ENCODE results near the gene RAB11FIP4. TPM values are rescaled to one million over a fixed set of nuclear protein-coding genes. Genes with fewer than 3 reads are reported as not detected.

The RAB11FIP4 gene
- polyA plus RNA-seq, 1 of the 3 experiments (the other 2 are of a cell fraction): 9.4 TPM

- TF ChIP-seq MXI1 (IDR thresholded peaks at IDR 0.05; ENCODE audit: low read depth, low read length): no peak
- no peak for TF ChIP-seq JUND (IDR thresholded peaks at IDR 0.05)
These were observed 146.7 kb downstream of the RAB11FIP4 start (continued) for GRCh38 chr17:31538080-31538762.

- Histone ChIP-seq H3K9ac (no peak overlapping the region), H3K4me2 (no peak overlapping the region), H3K27ac (ENCODE audit: low read depth in 2 of 2, low read length in 1 of 2) (no peak overlapping the region), H3K27me3 (ENCODE audit: insufficient read depth) (no peaks in the 10 kb centered on the region), H3K4me3 (ENCODE audit: low read depth in 2 of 2, low read length in 1 of 2) (no peak overlapping the region), H3K79me2 (ENCODE audit: insufficient read depth) (no peaks in the 10 kb centered on the region), H4K20me1 (ENCODE audit: insufficient read depth) (no peaks in the 10 kb centered on the region), H3K9me3 (no peaks in the 10 kb centered on the region), H3K9me2 (no peaks in the 10 kb centered on the region), H3F3A (replicated peaks; ENCODE audit: insufficient read depth) (no peaks in the 10 kb centered on the region), H3K36me3 (replicated peaks in 1 of 2; ENCODE audit: control insufficient read depth in 1 of 2, insufficient read depth in 2 of 2, low read length in 1 of 2) (no peaks in the 10 kb centered on the region), H2AFZ (ENCODE audit: low read depth) (no peak overlapping the region), H3K4me1 (ENCODE audit: control insufficient read depth in 1 of 2, insufficient read depth in 2 of 2, low read depth in 1 of 2, low read length in 1 of 2) (peaks cover 0 to 22% of the 10 kb centered on the region in 2 experiments; a peak in 1 of 4 replicates)
- WGBS (ENCODE audit: low lambda C conversion rate): 90% methylated on average over 9 of the region's 9 CpGs
- POLR2A ChIA-PET: interaction anchor here (1.1 kb wide), 1 partner anchor 9 kb away, joined by 3 read pairs; no protein-coding TSS in a partner anchor
- CTCF ChIA-PET: interaction anchor here (0.6 to 2.1 kb wide), 9 partner anchors 10 to 303 kb away, joined by 3 to 9 read pairs (median 4); no protein-coding TSS in a partner anchor
- TF ChIP-seq USF2 (IDR thresholded peaks at IDR 0.05; ENCODE audit: borderline replicate concordance, low read depth, low read length) (no peak), PBX3 (IDR thresholded peaks at IDR 0.05) (no peak), CTCF (IDR thresholded peaks at IDR 0.05) (no peak), RCOR1 (IDR thresholded peaks at IDR 0.05; ENCODE audit: low read length) (no peak), ELF1 (IDR thresholded peaks at IDR 0.05) (no peak), JUND (IDR thresholded peaks at IDR 0.05) (no peak), EZH2phosphoT487 (IDR thresholded peaks at IDR 0.05; ENCODE audit: borderline replicate concordance, low read depth) (no peak)
- DNase-seq: no peak
These were observed 149.3 kb downstream of the RAB11FIP4 start for GRCh38 chr17:31540602-31541307.

GRCh38 chr17:31541559-31541958 is 150.1 kb downstream of the RAB11FIP4 start:
- no peak overlapping the region for H3K27ac ChIP-seq (ENCODE audit: low read depth in 2 of 2, low read length in 1 of 2)
- H4K20me1 ChIP-seq (ENCODE audit: insufficient read depth): no peaks in the 10 kb centered on the region
- no peaks in the 10 kb centered on the region for H3K36me3 ChIP-seq (replicated peaks in 1 of 2; ENCODE audit: control insufficient read depth in 1 of 2, insufficient read depth in 2 of 2, low read length in 1 of 2)
- no peaks in the 10 kb centered on the region for H3K9me3 ChIP-seq
- H3K4me1 ChIP-seq (ENCODE audit: control insufficient read depth in 1 of 2, insufficient read depth in 2 of 2, low read depth in 1 of 2, low read length in 1 of 2): peaks cover 0 to 20% of the 10 kb centered on the region in 2 experiments; a peak in 1 of 4 replicates
- H3K79me2 ChIP-seq (ENCODE audit: insufficient read depth): no peaks in the 10 kb centered on the region
- 95% methylated on average over 2 of the region's 5 CpGs for WGBS (ENCODE audit: low lambda C conversion rate)
- H3K9ac ChIP-seq: no peak overlapping the region
- H3K9me2 ChIP-seq: no peaks in the 10 kb centered on the region
- no peaks in the 10 kb centered on the region for H3F3A ChIP-seq (replicated peaks; ENCODE audit: insufficient read depth)
- H3K4me3 ChIP-seq (ENCODE audit: low read depth in 2 of 2, low read length in 1 of 2): no peak overlapping the region
- TF ChIP-seq RAD21 (IDR thresholded peaks at IDR 0.05; ENCODE audit: low read length) (no peak), FOXJ3 (CRISPR knock-in tag; IDR thresholded peaks at IDR 0.05) (no peak), CTCF (IDR thresholded peaks at IDR 0.05) (peak; percentile 13; the same call in 1 of the 2 replicates)
- POLR2A ChIA-PET: no interaction called here
- CTCF ChIA-PET: interaction anchor here (0.8 to 2.1 kb wide), 7 partner anchors 8 to 302 kb away, joined by 3 to 9 read pairs (median 4); no protein-coding TSS in a partner anchor
- H2AFZ ChIP-seq (ENCODE audit: low read depth): no peak overlapping the region
- H3K4me2 ChIP-seq: no peak overlapping the region
- H3K27me3 ChIP-seq (ENCODE audit: insufficient read depth): no peaks in the 10 kb centered on the region
- no peak for DNase-seq
